Measurements from ENCODE around the gene SLC25A43.
"Not testable (repeated sequence)": the region's sequence is repeated elsewhere in the genome, so short reads cannot be mapped to it uniquely, and the experiment has no call there.

Gene SLC25A43

DNA sequence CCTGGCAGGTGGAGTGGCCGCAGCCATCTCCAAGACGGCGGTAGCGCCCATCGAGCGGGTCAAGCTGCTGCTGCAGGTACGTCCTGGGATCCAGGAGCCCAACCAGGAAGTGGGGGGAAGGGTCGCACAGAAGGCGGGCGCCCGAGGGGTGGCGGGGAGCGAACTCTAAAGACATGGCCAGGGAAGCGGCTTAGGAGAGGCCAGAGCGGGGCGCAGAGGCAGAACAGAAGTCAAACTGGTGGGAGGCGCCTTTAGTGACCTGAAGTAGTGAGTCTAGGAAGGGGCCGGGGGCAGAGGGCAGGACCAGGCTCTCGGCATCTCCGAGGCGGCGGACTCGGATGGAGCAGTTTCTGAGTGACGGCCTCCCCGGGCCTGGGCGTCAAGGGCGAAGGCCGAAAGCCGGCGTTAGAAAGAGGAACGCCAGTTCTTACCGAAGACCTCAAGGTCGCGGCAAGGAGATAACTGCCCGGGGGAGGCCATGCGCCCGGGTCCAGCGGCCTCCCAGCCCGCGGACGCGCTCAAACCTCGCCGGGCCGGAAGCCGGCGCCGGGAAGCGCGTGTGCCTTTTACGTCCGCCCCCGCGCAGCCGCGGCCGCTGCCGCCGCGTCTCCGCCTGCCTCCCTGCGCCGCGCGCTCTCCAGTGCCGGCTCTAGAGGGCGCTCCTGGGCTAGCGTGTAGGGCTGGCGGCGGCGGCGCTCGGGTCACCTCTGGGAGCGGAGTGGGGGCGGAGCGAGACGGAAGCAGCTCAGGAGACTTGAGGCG, 69.6 kb downstream of the SLC25A43 start:
- DNase-seq, result peak; percentile 82

DNA sequence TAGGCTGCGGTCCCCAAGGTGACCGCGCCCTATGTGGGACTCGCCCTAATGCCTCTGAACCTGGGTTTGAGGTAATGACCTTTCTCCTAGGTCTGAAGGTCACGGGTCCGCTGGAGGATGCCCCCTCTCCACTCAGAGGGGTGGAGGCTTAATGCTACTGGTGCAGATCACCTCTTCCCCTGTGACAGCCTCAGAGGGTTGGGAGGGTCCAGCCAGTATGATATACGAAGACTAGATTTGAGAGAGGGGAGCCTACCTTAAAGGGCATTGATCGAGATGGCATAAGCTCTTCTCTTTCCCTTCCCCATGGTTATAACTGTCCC, 70.1 kb downstream of the SLC25A43 start:
- DNase-seq, result no peak

DNA sequence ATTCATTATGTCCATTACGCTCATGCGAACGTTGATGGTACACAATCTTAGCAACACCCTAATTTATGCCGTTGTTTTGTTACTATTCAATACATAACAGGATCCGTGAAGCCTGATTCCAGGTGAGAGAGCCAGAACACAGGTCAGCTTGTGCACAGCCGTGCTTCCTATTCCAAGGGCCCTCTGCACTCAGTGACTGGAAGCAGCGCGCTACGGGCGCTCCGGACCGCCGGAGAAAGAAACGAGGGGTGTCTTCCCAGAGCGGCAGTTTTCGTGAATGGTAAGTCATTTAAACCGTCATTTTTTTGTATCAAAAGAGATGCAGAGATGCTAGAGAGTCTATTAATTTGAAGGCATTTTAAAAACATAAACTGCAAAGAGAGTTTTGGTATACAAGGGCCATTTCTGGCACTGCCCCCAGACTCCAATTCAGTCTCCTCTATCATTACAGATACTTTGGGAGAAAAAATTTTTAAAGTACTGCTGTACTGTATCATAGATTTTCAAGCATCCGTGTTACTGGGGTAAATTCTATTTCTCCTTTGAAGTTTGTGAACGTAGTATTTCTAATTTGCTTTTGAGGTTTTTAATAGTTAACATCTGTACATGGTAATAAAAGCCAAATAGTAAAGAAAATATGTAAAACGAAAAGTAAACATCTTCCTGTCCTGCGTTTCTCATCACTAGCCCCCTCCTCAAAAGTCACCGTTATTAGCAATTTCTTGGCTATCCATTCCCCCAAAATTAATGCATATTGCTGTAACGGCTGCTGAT, 75.7 kb downstream of the SLC25A43 start:
- no peak for DNase-seq

DNA sequence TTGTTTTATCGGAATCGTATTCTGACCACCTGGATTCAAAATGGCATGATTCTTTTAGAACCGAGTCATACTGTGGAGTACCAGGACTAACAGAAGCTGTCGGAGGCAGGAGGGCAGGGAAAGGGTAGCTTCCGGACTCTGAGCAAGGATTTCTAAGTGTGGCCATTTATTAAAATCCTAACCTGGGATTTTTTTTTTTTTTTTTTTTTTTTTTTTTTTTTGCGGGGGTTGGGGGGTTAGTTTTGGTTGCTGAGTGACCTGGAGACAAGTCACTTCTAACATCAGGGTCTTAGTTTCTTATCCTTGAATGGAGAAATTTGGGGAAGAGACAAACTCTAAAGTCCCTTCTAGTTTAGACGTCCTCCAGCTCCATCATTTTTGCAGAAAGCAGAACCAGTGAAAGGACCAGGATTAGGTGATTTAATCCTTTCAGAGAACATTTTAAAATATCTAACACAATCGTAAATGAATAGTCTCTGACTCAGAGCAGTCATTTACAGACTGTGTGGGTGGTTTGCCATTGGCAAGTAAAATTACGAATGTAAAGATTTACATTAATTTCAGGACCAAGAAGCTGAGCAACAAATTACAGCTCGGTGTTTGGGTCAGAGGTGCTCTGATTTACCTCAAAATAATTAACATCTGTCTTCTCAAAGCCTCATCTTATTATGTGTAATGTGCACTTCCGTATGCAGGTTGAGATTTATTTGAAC, 76.4 kb downstream of the SLC25A43 start:
- DNase-seq, result no peak

DNA sequence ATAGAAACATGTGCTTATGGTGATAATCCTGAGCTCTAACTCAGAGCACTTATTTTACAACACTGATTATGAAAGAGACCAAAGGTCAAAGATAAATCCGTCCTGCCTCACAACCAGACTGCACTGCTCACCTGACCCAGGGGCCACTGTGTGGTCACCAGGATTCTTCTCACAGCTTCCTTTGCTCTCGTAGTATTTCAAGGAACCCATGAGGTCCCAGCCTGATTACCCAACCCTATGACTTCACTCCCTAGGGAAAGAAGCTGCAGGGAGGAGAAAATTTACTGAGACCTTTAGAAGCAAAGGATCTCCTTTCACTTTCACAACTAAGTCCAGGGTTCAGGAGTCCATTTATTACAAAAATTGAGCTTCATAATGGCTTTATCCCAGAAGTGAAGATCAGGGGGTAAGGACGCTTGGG, 78.7 kb downstream of the SLC25A43 start:
- no peak for DNase-seq

DNA sequence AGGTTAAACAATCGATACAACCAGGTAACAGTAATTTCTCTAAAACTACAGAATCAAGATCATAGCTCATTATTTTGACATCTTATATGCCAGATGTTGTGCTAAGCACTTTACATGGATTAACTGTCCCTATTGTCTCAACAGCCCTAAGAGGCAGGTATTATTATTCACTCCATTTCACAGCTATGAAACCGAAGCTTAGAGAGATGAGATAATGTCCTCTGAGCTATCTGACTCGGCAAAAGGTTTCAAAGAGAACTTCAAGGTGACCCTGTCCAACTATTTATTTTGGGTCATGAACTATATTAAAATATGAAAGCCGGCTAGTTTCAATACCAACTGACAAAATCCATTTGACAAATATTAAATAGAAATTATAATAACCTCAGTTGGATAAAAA, 79.4 kb downstream of the SLC25A43 start:
- no peak for DNase-seq

DNA sequence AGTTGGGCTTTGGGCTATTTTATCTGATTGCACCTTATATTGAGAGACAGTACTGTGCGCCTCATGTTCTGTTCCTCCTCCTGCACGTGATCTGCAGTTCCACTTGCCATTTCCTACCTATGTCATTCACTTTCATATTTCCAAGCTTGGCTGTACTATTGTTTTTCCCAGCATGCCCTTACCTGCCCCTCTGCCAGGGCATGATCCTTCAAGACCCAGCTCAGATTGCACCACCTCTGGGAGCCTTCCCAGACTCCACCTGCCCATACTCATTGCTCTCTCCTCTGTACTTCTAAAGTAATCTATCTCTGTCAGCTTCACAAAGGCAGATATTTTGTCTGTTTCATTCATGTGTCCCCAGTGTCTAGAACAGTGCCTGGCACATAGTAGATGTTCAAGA, 80.7 kb downstream of the SLC25A43 start:
- DNase-seq, result no peak

DNA sequence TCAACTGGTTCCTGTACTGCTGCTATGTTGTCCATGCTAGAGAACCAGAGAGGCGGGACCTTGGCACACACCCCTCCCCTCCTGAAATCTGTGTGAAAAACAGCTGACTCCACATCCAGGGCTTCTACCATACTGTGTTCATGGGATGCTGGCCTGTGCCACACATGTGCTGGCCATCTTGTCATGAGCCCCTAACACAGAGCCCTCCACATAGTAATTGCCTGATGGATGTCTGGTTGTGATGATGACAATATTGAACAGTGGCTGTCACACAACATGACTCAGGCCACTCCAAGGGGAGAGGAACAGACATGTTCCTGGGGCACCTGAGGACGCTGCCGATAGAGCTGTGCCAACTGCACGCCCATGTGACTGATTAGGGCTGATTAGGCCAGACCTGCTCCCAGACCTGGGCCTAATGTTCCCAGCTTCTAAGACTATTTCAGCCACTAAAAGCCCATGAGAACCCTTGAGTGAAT, 82.2 kb downstream of the SLC25A43 start:
- DNase-seq, result no peak

DNA sequence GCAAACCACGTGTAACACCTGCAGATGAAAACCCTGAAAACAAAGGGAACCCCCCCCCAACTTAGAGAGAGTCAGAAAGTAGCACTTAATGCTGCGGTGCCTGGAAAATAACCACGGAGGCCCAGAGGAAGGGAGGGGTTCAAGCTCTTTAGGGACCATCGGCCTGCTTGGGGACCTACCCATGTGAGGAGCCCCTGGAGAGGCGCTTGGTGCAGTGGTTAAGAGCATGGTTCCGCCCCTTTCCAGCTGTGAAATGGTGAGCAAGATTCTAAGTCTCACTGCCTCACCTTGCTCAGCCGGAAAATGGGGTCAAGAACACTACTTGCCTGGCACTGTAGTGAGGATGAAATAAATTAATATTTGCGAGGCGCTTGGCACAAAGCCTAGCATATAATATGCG, 82.9 kb downstream of the SLC25A43 start:
- no peak for DNase-seq

DNA sequence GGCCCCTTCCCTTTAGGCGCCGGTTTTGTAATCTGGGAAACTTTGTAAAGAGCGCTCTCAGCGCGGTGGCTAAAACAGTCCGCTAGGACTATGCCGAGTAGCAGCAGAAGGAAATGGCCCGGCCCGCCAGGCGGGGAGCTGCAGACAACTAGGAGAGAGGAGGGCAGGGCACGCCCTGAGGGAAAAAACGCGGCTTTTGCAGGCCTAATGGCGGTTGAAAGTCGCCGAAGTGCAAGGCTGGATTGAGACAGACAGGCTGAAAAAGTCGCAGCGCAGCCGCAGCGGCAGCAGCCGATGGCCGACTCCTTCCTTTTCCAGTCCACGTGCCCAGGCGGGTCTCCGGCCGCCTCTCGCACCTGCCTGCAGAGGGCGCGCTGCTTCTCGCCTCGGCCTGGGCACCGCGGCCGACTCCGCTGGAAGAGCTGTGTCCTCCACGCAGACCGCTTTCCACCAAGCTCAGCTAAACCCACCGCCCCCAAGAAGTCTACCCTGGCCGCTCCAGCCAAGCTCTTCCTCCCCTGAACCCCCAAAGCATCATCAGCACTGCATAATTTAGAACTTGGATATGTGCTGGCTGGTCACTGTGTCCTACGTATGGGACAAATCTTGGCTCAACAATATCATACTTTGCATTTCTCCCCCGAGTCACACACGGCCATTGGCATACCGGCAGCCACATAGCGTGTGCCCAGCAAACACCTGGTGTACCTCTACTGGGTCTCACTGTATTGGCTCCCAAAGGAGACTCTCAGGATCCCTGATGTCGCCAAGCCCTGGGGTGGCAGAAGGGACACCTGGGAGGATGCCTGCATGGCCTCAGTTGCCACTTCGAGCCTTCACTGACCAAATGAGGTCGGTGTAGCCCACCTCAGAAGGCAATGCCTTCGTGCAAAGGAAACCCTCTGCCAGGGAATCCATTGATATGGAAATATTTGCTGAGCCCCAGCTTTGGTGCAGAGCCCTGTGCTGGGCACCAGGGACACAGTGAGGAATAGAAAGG, 83.6 kb downstream of the SLC25A43 start:
- DNase-seq, result peak; percentile 43

DNA sequence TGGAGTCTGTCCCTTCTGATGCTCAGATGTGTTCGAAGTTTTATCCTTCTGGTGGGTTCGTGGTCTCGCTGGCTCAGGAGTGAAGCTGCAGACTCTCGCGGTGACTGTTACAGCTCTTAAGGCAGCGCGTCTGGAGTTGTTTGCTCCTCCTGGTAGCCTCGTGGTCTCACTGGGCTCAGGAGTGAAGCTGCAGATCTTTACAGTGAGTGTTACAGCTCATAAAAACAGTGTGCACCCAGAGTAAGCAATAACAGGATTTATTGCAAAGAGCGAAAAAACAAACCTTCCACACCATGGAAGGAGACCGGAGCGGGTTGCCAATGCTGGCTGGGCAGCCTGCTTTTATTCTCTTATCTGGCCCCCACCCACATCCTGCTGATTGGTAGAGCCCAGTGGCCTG, 87.6 kb downstream of the SLC25A43 start:
- no peak for DNase-seq

DNA sequence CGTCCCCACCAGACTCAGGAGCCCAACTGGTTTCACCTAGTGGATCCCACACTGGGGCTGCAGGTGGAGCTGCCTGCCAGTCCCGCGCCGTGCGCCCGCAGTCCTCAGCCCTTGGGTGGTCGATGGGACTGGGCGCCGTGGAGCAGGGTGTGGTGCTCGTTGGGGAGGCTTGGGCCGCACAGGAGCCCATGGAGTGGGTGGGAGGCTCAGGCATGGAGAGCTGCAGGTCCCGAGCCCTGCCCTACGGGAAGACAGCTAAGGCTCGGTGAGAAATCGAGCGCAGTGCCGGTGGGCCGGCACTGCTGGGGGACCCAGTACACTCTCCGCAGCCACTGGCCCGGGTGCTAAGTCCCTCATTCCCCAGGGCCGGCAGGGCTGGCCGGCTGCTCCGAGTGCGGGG, 88.6 kb downstream of the SLC25A43 start:
- DNase-seq, result not testable (repeated sequence)

DNA sequence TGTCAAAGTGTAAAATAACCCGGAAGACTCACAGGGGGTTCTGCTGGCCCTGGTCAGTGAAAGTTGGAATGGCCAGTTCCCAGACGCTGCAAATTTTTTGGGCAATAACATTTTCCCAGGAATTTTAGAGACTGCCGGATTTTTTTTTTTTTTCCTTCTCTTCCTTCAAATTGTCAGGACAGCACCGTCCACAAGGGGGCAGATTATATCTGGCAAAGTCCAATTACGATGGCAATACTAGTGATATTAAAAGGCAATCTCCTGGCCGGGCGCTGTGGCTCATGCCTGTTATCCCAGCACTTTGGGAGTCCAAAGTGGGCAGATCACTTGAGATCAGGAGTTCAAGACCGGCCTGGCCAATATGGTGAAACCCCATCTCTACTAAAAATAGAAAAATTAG, 89.6 kb downstream of the SLC25A43 start:
- DNase-seq, result peak; percentile 11

DNA sequence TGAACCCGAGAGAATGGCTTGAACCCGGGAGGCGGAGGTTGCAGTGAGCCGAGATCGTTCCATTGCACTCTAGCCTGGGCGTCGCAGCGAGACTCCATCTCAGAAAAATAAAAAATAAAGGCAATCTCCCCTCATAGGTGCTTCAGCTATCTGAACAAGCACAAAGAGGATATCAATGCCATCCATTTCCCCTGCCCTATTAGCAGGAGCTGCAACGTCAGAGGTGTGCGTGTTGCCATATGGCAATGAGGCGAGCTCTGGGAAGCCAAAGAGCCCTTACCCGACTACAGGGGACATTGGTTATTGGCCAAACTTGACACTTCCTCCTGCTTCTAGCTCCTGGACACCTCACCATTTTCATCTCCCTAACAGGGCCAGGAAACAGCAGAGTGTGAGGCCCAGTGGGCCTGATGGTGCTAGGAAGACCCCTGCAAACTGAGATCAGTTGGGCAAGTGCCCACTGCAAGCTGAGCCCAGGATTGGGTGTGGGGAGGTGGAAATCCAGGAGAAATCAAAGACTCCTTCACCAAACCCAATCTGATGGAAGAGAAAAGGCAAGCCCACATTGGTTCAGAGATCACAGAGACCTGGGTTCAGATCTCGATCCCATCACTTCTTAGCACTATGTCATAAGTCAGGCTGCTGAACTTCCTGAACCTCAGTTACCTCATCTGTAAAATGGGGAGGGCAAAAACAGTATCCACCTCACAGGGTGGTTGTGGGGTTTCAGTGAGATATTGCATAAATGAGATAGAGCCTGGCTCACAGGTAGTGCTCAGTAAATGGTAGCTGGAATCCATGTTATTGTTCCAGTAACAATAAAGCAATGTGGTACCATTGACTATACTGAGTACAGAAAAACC, 90.3 kb downstream of the SLC25A43 start:
- no peak for DNase-seq

DNA sequence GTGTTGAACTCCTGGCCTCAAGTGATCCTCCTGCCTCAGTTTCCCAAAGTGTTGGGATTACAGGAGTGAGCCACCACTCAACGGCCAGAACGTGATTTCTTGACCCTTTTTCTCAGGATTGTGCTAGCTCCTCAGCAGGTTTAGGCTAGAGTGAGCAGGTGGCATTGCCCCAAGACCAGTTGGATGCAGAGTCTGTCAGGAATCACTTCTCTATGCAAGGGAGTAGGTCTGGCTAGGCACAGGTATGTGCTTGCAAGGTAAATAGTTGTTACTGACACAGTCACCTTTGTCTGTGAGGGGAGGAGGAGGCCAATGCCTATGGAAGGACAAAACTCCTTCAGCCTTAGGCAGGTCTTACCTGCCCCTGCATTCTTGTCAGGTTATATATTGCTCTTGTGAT, 93.3 kb downstream of the SLC25A43 start:
- no peak for DNase-seq

DNA sequence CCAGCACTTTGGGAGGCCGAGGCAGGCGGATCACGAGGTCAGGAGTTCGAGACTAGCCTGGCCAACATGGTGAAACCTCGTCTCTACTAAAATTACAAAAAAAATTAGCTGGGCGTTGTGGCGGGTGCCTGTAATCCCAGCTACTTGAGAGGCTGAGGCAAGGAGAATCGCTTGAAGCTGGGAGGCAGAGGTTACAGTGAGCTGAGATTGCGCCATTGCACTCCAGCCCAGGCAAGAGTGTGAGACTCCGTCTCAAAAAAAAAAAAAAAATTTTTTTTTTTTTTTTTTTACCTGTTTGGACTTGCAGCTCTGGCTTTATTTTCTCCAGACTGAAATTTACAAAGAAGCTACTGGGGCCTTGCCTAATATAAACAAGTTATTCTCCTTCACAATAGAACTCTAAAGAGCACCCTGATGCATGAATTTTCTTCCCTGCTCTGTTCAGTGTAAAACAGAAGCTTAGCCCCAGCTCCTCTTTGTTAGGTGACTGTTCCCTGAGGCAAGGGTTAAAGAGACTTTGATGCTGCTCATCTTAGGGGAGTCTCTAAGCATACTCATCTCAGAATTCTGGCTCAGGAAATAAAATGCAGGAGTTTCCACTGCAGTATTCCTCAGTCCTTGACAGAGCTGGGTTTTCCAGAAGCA, 94.8 kb downstream of the SLC25A43 start:
- not testable (repeated sequence) for DNase-seq

DNA sequence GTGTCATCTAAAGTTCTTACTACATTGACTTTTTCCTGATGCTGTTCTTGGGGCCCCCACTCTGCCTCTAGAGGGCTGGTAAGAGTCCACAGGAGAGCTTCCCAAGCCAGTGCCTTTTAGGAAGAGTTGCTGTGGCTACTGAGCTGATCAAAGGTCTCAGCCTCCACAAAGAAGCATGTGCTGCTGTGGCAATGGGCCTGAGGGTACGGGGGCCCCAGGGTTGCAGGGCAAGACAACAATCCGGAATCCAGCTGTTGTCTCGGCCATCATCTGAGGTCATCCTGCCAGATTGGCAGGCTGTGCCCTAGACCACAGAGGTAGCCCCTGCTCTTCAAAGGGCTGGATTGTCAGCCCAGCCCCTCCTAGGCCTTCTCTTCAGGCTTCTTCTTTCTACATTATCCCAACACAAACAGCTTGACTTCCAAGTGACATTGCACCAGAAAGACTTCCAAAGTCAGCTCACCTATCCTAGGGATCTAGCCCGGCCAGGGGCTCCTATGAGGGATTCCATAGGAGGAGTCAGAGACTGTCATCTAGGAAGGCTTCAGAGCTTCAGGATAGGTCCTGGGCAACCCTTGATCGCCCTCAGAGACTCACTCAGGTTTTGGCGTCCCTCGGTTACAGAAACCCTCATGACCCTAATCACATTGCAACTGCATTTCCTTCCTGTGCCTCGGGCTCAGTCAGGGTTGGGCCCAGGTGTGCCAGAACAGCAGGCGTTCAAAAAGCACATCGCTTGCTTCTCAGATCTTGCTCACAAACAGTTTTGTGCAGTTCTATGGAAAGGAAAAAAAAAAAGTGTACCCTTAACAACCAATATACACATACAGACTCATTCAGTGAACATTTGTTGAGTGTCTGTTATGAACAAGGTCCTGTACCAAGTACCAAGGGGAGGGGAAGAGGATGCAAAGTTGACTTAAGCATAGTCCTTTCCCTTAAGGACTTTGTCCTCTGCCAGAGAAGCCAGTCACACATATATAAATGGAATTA, 96.9 kb downstream of the SLC25A43 start:
- no peak for DNase-seq

DNA sequence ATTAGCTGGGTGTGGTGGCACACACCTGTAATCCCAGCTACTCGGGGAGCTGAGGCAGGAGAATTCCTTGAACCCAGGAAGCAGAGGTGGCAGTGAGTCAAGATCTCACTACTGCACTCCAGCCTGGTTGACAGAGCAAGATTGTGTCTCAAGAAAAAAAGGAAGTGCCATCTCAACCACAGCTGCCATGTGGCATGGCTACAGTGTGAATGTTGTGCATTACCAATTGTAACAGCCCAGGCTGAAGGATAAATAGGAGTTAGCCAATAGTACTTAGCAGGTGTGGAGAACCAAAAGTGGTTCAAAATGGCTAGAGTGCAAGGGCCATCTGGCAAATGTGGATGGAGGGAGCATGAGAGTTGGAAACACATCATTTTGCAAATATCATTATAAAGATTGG, 98.0 kb downstream of the SLC25A43 start:
- no peak for DNase-seq

DNA sequence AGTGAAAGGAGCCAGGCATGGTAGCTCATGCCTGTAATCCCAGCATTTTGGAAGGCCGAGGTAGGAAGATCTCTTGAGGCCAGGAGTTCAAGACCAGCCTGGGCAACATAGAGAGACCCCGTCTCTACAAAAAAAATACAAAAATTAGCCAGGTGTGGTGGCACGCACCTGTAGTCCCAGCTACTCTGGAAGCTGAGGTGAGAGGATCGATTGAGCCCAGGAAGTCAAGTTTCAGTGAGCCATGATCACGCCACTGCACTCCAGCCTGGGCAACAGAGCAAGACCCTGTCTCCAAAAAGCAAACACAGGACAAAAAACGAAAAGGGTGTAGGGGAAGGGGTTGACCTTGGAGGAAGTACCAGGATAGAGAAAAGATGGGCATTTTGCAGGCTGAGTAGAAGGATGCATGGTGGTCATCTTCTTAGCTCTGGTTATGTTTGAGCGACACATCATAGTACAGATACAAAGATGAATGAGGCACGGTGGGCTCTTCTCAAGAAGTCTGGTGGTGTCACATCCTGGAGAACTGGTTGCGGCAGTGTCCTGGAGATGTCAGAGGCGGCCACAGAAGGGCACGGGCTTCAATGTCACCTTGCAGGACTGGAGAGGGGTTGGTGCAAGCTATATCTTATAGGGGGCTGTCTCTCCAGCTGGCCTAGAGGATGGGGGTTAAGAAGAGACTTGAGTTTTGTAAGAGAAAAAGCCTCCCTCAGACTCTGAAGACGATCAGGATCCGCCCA, 101.1 kb downstream of the SLC25A43 start:
- no peak for DNase-seq
